Subcutaneous adipose tissue (tissue), 4 donors: Measurements from ENCODE around the gene NAGLU. TPM values are rescaled to one million over a fixed set of nuclear protein-coding genes. Genes with fewer than 3 reads are reported as not detected.

Experiments used
- total RNA-seq, 4 donors: library from RNA; depleted of rRNA; stranded (reverse); fragments of >200 nt; gene quantifications; one replicate each; pipeline ENCODE4 v1.1.0, GENCODE V29; 2016
- TF ChIP-seq, protein P1 (sequence below): fragments of 450-650 bp; IDR thresholded peaks from one replicate; pipeline ENCODE4 v1.5.1; 2016; ENCODE audit warnings: low read depth, mild to moderate bottlenecking, control low read depth, antibody characterized with exemption, moderate library complexity

NAGLU gene
- total RNA-seq, 4 donors from 2014 or later: 43.5 to 123 (median 62.4) TPM

GRCh38 chr17:42520540-42520951 is 15.5 kb upstream of the NAGLU start:
- TF ChIP-seq, protein P1, sequence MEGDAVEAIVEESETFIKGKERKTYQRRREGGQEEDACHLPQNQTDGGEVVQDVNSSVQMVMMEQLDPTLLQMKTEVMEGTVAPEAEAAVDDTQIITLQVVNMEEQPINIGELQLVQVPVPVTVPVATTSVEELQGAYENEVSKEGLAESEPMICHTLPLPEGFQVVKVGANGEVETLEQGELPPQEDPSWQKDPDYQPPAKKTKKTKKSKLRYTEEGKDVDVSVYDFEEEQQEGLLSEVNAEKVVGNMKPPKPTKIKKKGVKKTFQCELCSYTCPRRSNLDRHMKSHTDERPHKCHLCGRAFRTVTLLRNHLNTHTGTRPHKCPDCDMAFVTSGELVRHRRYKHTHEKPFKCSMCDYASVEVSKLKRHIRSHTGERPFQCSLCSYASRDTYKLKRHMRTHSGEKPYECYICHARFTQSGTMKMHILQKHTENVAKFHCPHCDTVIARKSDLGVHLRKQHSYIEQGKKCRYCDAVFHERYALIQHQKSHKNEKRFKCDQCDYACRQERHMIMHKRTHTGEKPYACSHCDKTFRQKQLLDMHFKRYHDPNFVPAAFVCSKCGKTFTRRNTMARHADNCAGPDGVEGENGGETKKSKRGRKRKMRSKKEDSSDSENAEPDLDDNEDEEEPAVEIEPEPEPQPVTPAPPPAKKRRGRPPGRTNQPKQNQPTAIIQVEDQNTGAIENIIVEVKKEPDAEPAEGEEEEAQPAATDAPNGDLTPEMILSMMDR: no peak

DNA sequence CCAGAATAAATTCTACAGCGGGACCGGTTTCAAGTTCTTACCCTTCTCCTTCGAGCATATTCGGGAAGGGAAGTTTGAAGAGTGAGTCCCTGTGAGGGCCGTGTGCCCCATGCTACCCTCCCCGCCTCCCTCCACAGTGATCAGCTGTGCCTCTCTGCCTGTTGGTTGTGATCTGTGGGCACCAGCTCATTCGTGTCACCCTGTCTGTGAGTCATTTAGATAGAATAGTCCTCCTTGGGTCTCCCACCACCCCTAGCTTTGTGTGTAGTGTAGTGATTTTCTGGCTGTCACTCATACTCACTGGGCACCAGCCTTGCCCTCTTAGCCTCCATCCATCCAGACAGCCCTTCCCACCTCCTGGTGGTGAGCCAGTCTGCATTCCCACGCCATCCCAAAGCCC is 15.0 kb upstream of the NAGLU start:
- TF ChIP-seq, protein P1: no peak

DNA sequence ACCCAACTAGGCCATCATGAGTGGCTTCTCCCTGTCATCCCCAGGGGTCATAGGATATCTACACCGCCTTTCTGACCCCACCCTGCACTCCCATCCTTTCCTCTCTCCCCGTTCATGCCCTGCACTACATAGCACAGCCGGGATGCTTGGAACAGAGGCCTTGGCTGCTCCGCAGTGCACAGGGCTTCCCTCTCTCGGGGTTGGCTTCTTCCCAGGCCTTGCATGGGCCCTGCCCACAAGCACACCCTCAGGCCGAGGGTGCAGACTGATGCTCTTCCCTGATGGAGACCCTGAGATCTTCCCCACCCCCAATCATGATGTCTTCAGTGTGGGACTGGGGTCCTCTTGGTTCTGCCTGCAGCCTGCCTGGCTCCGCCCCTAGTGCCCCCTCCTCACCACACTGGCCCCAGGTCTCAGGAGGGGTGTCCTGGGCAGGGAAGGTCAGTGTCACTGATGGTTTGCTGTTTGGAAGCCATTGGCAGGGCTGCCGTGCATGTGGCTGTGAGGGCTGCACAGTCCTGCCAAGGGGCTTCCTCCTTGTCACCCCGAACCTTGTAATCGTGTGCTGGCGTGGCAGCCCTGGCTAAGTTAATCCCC is 14.3 kb upstream of the NAGLU start:
- TF ChIP-seq, protein P1: no peak

- TF ChIP-seq, protein P1: no peak
Measured at GRCh38 chr17:42522263-42522790, 13.7 kb upstream of the NAGLU start.

DNA sequence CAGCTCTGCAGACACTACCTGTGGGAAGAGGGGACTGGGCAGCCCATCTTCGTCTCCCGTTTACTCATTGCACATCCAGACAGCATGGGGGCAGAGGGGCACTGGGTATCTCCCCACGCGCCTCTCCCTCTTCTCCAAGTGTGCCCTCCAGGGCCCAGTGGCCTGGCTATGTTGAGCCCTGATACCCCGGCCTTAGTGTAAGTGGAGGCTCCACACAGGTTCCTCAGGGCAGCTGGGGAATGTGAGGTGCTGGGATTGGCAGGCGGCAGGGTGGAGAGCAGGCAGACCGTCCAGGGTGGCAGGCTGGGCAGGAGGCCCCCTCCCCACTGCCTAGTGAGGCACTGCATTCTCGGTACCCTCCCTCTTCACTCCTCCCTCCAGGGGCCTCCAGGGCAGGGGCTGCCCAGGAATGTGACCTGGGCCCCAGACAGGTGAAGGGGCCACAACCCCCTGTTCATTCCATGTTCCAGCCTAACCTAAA is 13.2 kb upstream of the NAGLU start:
- TF ChIP-seq, protein P1: no peak

- TF ChIP-seq, protein P1: no peak
Measured at GRCh38 chr17:42525221-42525620, 10.8 kb upstream of the NAGLU start.

- TF ChIP-seq, protein P1: no peak
Measured at GRCh38 chr17:42526031-42526444, 10.0 kb upstream of the NAGLU start.
